CD8-positive, alpha-beta memory T cell (primary cell): ENCODE data around the gene SGMS1. TPM values are rescaled to one million over a fixed set of nuclear protein-coding genes. Genes with fewer than 3 reads are reported as not detected.
"Not testable (repeated sequence)": the region's sequence is repeated elsewhere in the genome, so short reads cannot be mapped to it uniquely, and the experiment has no call there.

Experiments used
- CTCF ChIA-PET: fragments of 350-600 bp; sonication (Branson Sonifier 250); formaldehyde crosslinking; loops from one replicate; lab custom pipeline; 2021; ENCODE audit warnings: antibody characterized with exemption; lab: Charles Lee
- POLR2A ChIA-PET: fragments of 350-600 bp; sonication (Branson Sonifier 250); formaldehyde crosslinking; loops from one replicate; lab custom pipeline; 2021; ENCODE audit warnings: antibody characterized with exemption; lab: Charles Lee
- DNase-seq, 5 donors: peaks; one replicate each; pipeline versions ENCODE4 v3.0.0 to v3.0.0-alpha.2; 2020 to 2022; ENCODE audit warnings: mixed read lengths in 1 of 5
- H3K27ac ChIP-seq: one replicate; pipeline ENCODE4 v1.7.0; 2013; ENCODE audit warnings: low read depth, mild to moderate bottlenecking, low read length, moderate library complexity
- H3K27me3 ChIP-seq: 2 replicates; pipeline ENCODE4 v1.7.0; 2013; ENCODE audit warnings: low read length, mild to moderate bottlenecking; ENCODE audit not compliant: insufficient read depth, poor library complexity, severe bottlenecking
- H3K36me3 ChIP-seq: 2 replicates; pipeline ENCODE4 v1.7.0; 2013; ENCODE audit warnings: mild to moderate bottlenecking, low read length, moderate library complexity; ENCODE audit not compliant: insufficient read depth
- H3K4me1 ChIP-seq: 2 replicates; pipeline ENCODE4 v1.7.0; 2013; ENCODE audit warnings: mild to moderate bottlenecking, low read length, moderate library complexity; ENCODE audit not compliant: insufficient read depth
- H3K4me3 ChIP-seq: 2 replicates; pipeline ENCODE4 v1.7.0; 2013; ENCODE audit warnings: mild to moderate bottlenecking, low read length
- H3K9me3 ChIP-seq: 2 replicates; pipeline ENCODE4 v1.7.0; 2013; ENCODE audit warnings: mild to moderate bottlenecking, low read length
- H3K27ac Mint-ChIP-seq, 8 donors: one replicate each; pipeline ENCODE4 v1.8.0; 2020 to 2021; ENCODE audit warnings: mixed read lengths in 8 of 8, mild to moderate bottlenecking in 6 of 8, inconsistent platforms in 3 of 8, moderate library complexity in 3 of 8
- H3K27me3 Mint-ChIP-seq, 2 donors: one replicate each; pipeline ENCODE4 v1.8.0; 2020 to 2021; ENCODE audit warnings: mixed read lengths in 2 of 2, mild to moderate bottlenecking in 1 of 2, moderate library complexity in 1 of 2
- H3K36me3 Mint-ChIP-seq, 3 donors: one replicate each; pipeline ENCODE4 v1.8.0; 2020 to 2021; ENCODE audit warnings: mixed read lengths in 3 of 3, inconsistent platforms in 1 of 3, mild to moderate bottlenecking in 1 of 3
- H3K4me1 Mint-ChIP-seq, 3 donors: one replicate each; pipeline ENCODE4 v1.8.0; 2020 to 2021; ENCODE audit warnings: mixed read lengths in 3 of 3, inconsistent platforms in 1 of 3, mild to moderate bottlenecking in 1 of 3
- H3K4me3 Mint-ChIP-seq, 7 donors: one replicate each; pipeline ENCODE4 v1.8.0; 2020 to 2021; ENCODE audit warnings: mixed read lengths in 7 of 7, mild to moderate bottlenecking in 6 of 7, moderate library complexity in 4 of 7, inconsistent platforms in 2 of 7
- H3K9me3 Mint-ChIP-seq, 5 donors: one replicate each; pipeline ENCODE4 v1.8.0; 2020 to 2022; ENCODE audit warnings: mixed read lengths in 5 of 5, mild to moderate bottlenecking in 3 of 5, moderate library complexity in 2 of 5, inconsistent platforms in 1 of 5
- polyA plus RNA-seq: library from polyadenylated mRNA; unstranded; fragments of 300-500 nt; fragmentation: Illumina TruSeq; gene quantifications from one replicate; pipeline ENCODE4 v1.2.3, GENCODE V29; 2021
- total RNA-seq, 2 experiments: library from RNA; stranded (reverse); gene quantifications; one replicate each; pipeline ENCODE4 v1.2.3, GENCODE V29; 2021

SGMS1 gene
- total and polyA plus RNA-seq, 3 experiments from 2014 or later = 11.3 to 14.5 (median 13.5) TPM

GRCh38 chr10:50572017-50572491, 51.7 kb downstream of the SGMS1 start:
- H3K27ac ChIP-seq = no peak overlapping the region
- Mint-ChIP-seq H3K4me1 (peaks cover 42 to 72% (median 52%) of the 10 kb centered on the region in 3 donors), H3K27me3 (no peaks in the 10 kb centered on the region), H3K36me3 (peaks cover 0 to 2% (median 0%) of the 10 kb centered on the region in 3 donors), H3K4me3 (no peak overlapping the region), H3K9me3 (no peaks in the 10 kb centered on the region), H3K27ac (peak overlapping the region in 1 of 8 donors; percentile 22)
- H3K9me3 ChIP-seq = no peaks in the 10 kb centered on the region
- no peak for DNase-seq
- POLR2A ChIA-PET = no interaction called here
- H3K4me1 ChIP-seq = peaks cover 5% of the 10 kb centered on the region
- no peak overlapping the region for H3K4me3 ChIP-seq
- H3K36me3 ChIP-seq = no peaks in the 10 kb centered on the region
- H3K27me3 ChIP-seq = no peaks in the 10 kb centered on the region
- CTCF ChIA-PET = no interaction called here

- CTCF ChIA-PET, POLR2A ChIA-PET: not testable (repeated sequence)
Measured at GRCh38 chr10:50568750-50569149, 55.0 kb downstream of the SGMS1 start.

DNA sequence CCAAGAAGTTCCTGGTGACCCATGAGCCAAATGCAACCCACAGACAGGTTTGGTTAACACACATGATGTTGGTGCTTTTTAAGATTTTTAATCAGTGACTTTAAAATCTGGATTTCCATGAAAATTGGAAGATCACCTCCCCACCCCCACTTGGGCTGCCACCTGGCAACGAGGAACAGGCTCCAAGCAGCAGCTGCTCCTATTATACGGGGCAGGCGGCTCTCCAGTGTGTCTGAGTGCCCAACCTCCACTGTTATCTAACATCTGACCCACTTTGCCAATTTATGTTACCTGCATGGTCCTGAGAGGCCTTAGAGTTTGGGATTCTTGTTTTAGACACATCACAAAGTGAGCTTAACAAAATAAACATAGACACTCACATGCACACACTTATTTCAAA, 56.4 kb downstream of the SGMS1 start:
- Mint-ChIP-seq H3K4me1 (peaks cover 19 to 40% (median 30%) of the 10 kb centered on the region in 3 donors), H3K9me3 (no peaks in the 10 kb centered on the region), H3K27me3 (no peaks in the 10 kb centered on the region), H3K27ac (no peak overlapping the region), H3K36me3 (peaks cover 0 to 4% (median 0%) of the 10 kb centered on the region in 3 donors), H3K4me3 (no peak overlapping the region)
- Histone ChIP-seq H3K27ac (no peak overlapping the region), H3K4me1 (no peaks in the 10 kb centered on the region), H3K36me3 (no peaks in the 10 kb centered on the region), H3K9me3 (no peaks in the 10 kb centered on the region), H3K4me3 (no peak overlapping the region), H3K27me3 (no peaks in the 10 kb centered on the region)
- DNase-seq = no peak
- ChIA-PET POLR2A (no interaction called here), CTCF (no interaction called here)

More at GRCh38 chr10:50568750-50569149, 55.0 kb downstream of the SGMS1 start:
- not testable (repeated sequence) for H3K36me3 Mint-ChIP-seq, H3K27me3 Mint-ChIP-seq, H3K4me3 ChIP-seq, H3K27me3 ChIP-seq, H3K9me3 ChIP-seq, H3K27ac ChIP-seq, H3K36me3 ChIP-seq, H3K27ac Mint-ChIP-seq, H3K4me1 ChIP-seq, H3K4me3 Mint-ChIP-seq, DNase-seq, H3K9me3 Mint-ChIP-seq
- peaks cover 26 to 54% (median 42%) of the 10 kb centered on the region in 3 donors for H3K4me1 Mint-ChIP-seq

DNA sequence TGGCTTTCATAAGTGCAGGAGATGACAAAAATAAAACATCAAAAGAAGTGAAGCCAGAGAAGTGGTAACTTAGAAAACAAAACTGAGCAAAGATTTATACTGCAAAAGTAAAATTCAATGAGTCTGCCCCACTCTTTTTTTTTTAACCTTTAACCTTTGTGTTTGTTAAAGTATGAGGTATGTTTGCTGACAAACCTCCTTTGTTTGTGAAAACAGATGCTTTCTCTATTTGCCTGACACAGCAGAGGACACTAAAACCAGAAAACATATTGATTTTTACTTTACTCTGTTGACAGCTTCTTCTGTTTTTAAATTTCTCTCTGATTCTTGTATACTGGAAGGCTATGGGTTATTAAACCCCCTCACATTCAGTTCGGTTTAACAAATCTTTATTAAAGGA, 57.6 kb downstream of the SGMS1 start:
- H3K36me3 Mint-ChIP-seq = peaks cover 0 to 4% (median 2%) of the 10 kb centered on the region in 3 donors
- ChIA-PET CTCF (no interaction called here), POLR2A (no interaction called here)
- H3K4me1 ChIP-seq = no peaks in the 10 kb centered on the region
- no peaks in the 10 kb centered on the region for H3K9me3 Mint-ChIP-seq
- H3K27ac ChIP-seq = no peak overlapping the region
- no peaks in the 10 kb centered on the region for H3K27me3 ChIP-seq
- H3K4me3 Mint-ChIP-seq = no peak overlapping the region
- DNase-seq = no peak
- no peaks in the 10 kb centered on the region for H3K27me3 Mint-ChIP-seq
- no peak overlapping the region for H3K4me3 ChIP-seq
- H3K4me1 Mint-ChIP-seq = peaks cover 17 to 38% (median 30%) of the 10 kb centered on the region in 3 donors
- no peaks in the 10 kb centered on the region for H3K36me3 ChIP-seq
- H3K9me3 ChIP-seq = no peaks in the 10 kb centered on the region
- H3K27ac Mint-ChIP-seq = peak overlapping the region in 2 of 8 donors; percentile 5 to 50

- Histone ChIP-seq H3K9me3 (no peaks in the 10 kb centered on the region), H3K4me3 (no peak overlapping the region), H3K27me3 (no peaks in the 10 kb centered on the region), H3K4me1 (no peaks in the 10 kb centered on the region), H3K36me3 (no peaks in the 10 kb centered on the region), H3K27ac (no peak overlapping the region)
- no peaks in the 10 kb centered on the region for H3K9me3 Mint-ChIP-seq
- DNase-seq = no peak
- H3K27ac Mint-ChIP-seq = peak overlapping the region in 3 of 8 donors; percentile 5 to 50 (median 35)
- H3K36me3 Mint-ChIP-seq = peaks cover 0 to 4% (median 2%) of the 10 kb centered on the region in 3 donors
- ChIA-PET CTCF (no interaction called here), POLR2A (no interaction called here)
- no peaks in the 10 kb centered on the region for H3K27me3 Mint-ChIP-seq
- H3K4me1 Mint-ChIP-seq = peaks cover 17 to 36% (median 30%) of the 10 kb centered on the region in 3 donors
- H3K4me3 Mint-ChIP-seq = no peak overlapping the region
Measured at GRCh38 chr10:50565301-50566083, 58.3 kb downstream of the SGMS1 start.

- H3K9me3 ChIP-seq = no peaks in the 10 kb centered on the region
- DNase-seq = no peak
- peaks cover 25 to 36% (median 34%) of the 10 kb centered on the region in 3 donors for H3K4me1 Mint-ChIP-seq
- H3K4me3 ChIP-seq = no peak overlapping the region
- H3K36me3 ChIP-seq = no peaks in the 10 kb centered on the region
- CTCF ChIA-PET = interaction anchor here (1.2 kb wide), 1 partner anchor 10 kb away, joined by 3 read pairs; no protein-coding TSS in a partner anchor
- peak overlapping the region in 1 of 8 donors; percentile 33 for H3K27ac Mint-ChIP-seq
- peaks cover 0 to 2% (median 2%) of the 10 kb centered on the region in 3 donors for H3K36me3 Mint-ChIP-seq
- no peaks in the 10 kb centered on the region for H3K4me1 ChIP-seq
- H3K27me3 ChIP-seq = no peaks in the 10 kb centered on the region
- no peaks in the 10 kb centered on the region for H3K9me3 Mint-ChIP-seq
- no peaks in the 10 kb centered on the region for H3K27me3 Mint-ChIP-seq
- no peak overlapping the region for H3K4me3 Mint-ChIP-seq
- POLR2A ChIA-PET = no interaction called here
- no peak overlapping the region for H3K27ac ChIP-seq
Measured at GRCh38 chr10:50563906-50564305, 59.9 kb downstream of the SGMS1 start.

DNA sequence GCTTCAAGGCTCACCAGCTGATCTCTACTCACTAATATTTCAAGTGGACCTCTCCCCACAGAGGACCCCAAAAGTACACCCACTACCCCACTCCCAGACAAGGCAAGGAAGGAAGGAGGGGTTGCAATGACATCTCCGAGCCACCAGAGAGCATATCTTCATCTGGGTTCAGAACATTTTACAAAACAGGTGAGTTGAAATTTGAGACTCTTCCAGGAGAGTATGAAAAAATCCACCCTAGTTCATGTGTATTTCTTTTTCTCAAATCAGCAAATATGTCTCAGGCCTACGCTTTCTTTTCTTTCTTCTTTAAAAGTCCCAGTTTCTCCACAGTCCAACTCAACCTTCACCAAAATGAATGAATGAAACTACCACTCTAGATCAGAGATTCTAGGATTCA, 61.9 kb downstream of the SGMS1 start:
- Histone ChIP-seq H3K4me1 (no peaks in the 10 kb centered on the region), H3K9me3 (no peaks in the 10 kb centered on the region), H3K27me3 (no peaks in the 10 kb centered on the region), H3K27ac (no peak overlapping the region), H3K4me3 (no peak overlapping the region), H3K36me3 (no peaks in the 10 kb centered on the region)
- Mint-ChIP-seq H3K4me1 (peaks cover 24 to 41% (median 31%) of the 10 kb centered on the region in 3 donors), H3K27me3 (no peaks in the 10 kb centered on the region), H3K27ac (peak overlapping the region in 3 of 8 donors; percentile 8 to 80 (median 27)), H3K36me3 (peaks cover 0 to 2% (median 2%) of the 10 kb centered on the region in 3 donors), H3K4me3 (no peak overlapping the region), H3K9me3 (no peaks in the 10 kb centered on the region)
- peak in 1 of 5 donors; percentile 12 for DNase-seq
- ChIA-PET POLR2A (no interaction called here), CTCF (interaction anchor here (0.8 to 1.4 kb wide), 4 partner anchors 9 to 64 kb away, joined by 3 to 10 read pairs (median 4); no protein-coding TSS in a partner anchor)

GRCh38 chr10:50561266-50561665, 62.5 kb downstream of the SGMS1 start:
- no peak overlapping the region for H3K4me3 ChIP-seq
- no peaks in the 10 kb centered on the region for H3K9me3 ChIP-seq
- no peak overlapping the region for H3K27ac ChIP-seq
- DNase-seq = no peak
- CTCF ChIA-PET = interaction anchor here (0.8 to 1.4 kb wide), 3 partner anchors 8 to 65 kb away, joined by 3 to 10 read pairs (median 6); no protein-coding TSS in a partner anchor
- H3K36me3 Mint-ChIP-seq = peaks cover 0 to 4% (median 3%) of the 10 kb centered on the region in 3 donors
- POLR2A ChIA-PET = no interaction called here
- H3K27me3 ChIP-seq = no peaks in the 10 kb centered on the region
- no peaks in the 10 kb centered on the region for H3K27me3 Mint-ChIP-seq
- no peak overlapping the region for H3K4me3 Mint-ChIP-seq
- H3K4me1 ChIP-seq = peaks cover 3% of the 10 kb centered on the region
- H3K9me3 Mint-ChIP-seq = no peaks in the 10 kb centered on the region
- H3K27ac Mint-ChIP-seq = peak overlapping the region in 2 of 8 donors; percentile 8 to 23
- H3K4me1 Mint-ChIP-seq = peaks cover 24 to 42% (median 30%) of the 10 kb centered on the region in 3 donors
- H3K36me3 ChIP-seq = no peaks in the 10 kb centered on the region
